HCT116 (cell line): ENCODE measurements around the gene BICD1. TPM values are rescaled to one million over a fixed set of nuclear protein-coding genes. Genes with fewer than 3 reads are reported as not detected.

Source experiments
- ATAC-seq: fragments of 200-7000 bp; cut with Tn5 transposase; 2 replicates; pipeline ENCODE4 v1.9.1; 2020; ENCODE audit warnings: mild to moderate bottlenecking, moderate library complexity
- BruUV-seq: library from RNA; stranded (reverse); fragments of 400-500 nt; replicated peaks from 2 replicates; lab custom pipeline; 2021; lab: Mats Ljungman, UMichigan
- CTCF ChIA-PET: fragments of 300-600 bp; sonication (Branson Sonifier 250); formaldehyde crosslinking; loops from one replicate; lab custom pipeline; 2021; ENCODE audit warnings: antibody characterized with exemption; lab: Charles Lee
- POLR2A ChIA-PET: fragments of 300-600, 350-600 bp; sonication (Branson Sonifier 250); formaldehyde crosslinking; loops from one replicate; lab custom pipeline; 2021; ENCODE audit warnings: antibody characterized with exemption; lab: Charles Lee
- RAD21 ChIA-PET, 2 experiments: fragments of 300-600 bp; sonication (Branson Sonifier 250); formaldehyde crosslinking; loops; one replicate each; lab custom pipeline; 2023; ENCODE audit warnings: low total read pairs in 2 of 2; ENCODE audit not compliant: uncharacterized antibody in 2 of 2, unreplicated experiment in 2 of 2, low non-redundant PET in 1 of 2; lab: Charles Lee
- DNase-seq: peaks from one replicate; pipeline ENCODE4 v3.0.0-alpha.2; 2010; ENCODE audit warnings: low read depth, low spot score
- H2AFZ ChIP-seq: fragments of 200-600 bp; shearing (Covaris generic), sonication (generic); 2 replicates; pipeline ENCODE4 v1.6.1; 2017; ENCODE audit warnings: low read depth, mixed run types, mixed read lengths, antibody characterized with exemption, low read length; ENCODE audit not compliant: poor library complexity, severe bottlenecking
- H3K27ac ChIP-seq: 2 replicates; pipeline ENCODE4 v1.5.1; 2012; ENCODE audit warnings: low read depth, low read length
- H3K27me3 ChIP-seq: fragments of 200-600 bp; sonication (generic); 2 replicates; pipeline ENCODE4 v1.6.1; 2016; ENCODE audit warnings: mixed run types, low read length, mixed read lengths; ENCODE audit not compliant: insufficient read depth
- H3K36me3 ChIP-seq, 2 experiments: fragments of 200-500 bp in 1 of 2; fragments of 200-600 bp in 1 of 2; sonication (Bioruptor generic) in 1 of 2; sonication (generic) in 1 of 2; 2 replicates each; pipeline versions ENCODE4 v1.5.1 to v1.6.1; 2014 to 2016; ENCODE audit warnings: low read length in 2 of 2, inconsistent platforms in 1 of 2, mixed read lengths in 1 of 2, mixed run types in 1 of 2; ENCODE audit not compliant: insufficient read depth in 2 of 2, control insufficient read depth in 1 of 2
- H3K4me1 ChIP-seq, 2 experiments: fragments of 200-600 bp in 1 of 2; sonication (generic) in 1 of 2; 2 replicates each; pipeline versions ENCODE4 v1.5.1 to v1.6.1; 2012 to 2017; ENCODE audit warnings: low read length in 2 of 2, inconsistent platforms in 1 of 2, mild to moderate bottlenecking in 1 of 2, mixed read lengths in 1 of 2, mixed run types in 1 of 2, moderate library complexity in 1 of 2; ENCODE audit not compliant: insufficient read depth in 2 of 2, control insufficient read depth in 1 of 2
- H3K4me2 ChIP-seq: fragments of 200-600 bp; sonication (generic); 2 replicates; pipeline ENCODE4 v1.6.1; 2017; ENCODE audit warnings: mixed run types, low read length, mixed read lengths
- H3K4me3 ChIP-seq, 2 experiments: fragments of 200-600 bp in 1 of 2; sonication (generic) in 1 of 2; replicated peaks in 1 of 2; 2 replicates each; pipeline ENCODE4 v1.5.1; 2011 to 2016; ENCODE audit warnings: low read length in 2 of 2, control low read depth in 1 of 2, low read depth in 1 of 2, mild to moderate bottlenecking in 1 of 2, mixed read lengths in 1 of 2, mixed run types in 1 of 2
- H3K79me2 ChIP-seq: fragments of 200-600 bp; sonication (generic); 2 replicates; pipeline ENCODE4 v1.6.1; 2017; ENCODE audit warnings: mild to moderate bottlenecking, mixed run types, low read length, moderate library complexity, mixed read lengths; ENCODE audit not compliant: insufficient read depth
- H3K9ac ChIP-seq: fragments of 200-600 bp; sonication (generic); 2 replicates; pipeline ENCODE4 v1.6.1; 2016; ENCODE audit warnings: low read length, mixed read lengths
- H3K9me2 ChIP-seq: fragments of 200-600 bp; sonication (generic), shearing (Covaris generic); 2 replicates; pipeline ENCODE4 v1.6.1; 2017; ENCODE audit warnings: mixed run types, mild to moderate bottlenecking, moderate library complexity; ENCODE audit not compliant: insufficient read depth
- H3K9me3 ChIP-seq, 2 experiments: fragments of 200-500 bp in 1 of 2; fragments of 200-600 bp in 1 of 2; sonication (Bioruptor generic) in 1 of 2; sonication (generic) in 1 of 2; 2 replicates each; pipeline ENCODE4 v1.6.1; 2014 to 2017; ENCODE audit warnings: low read length in 2 of 2, mixed read lengths in 2 of 2, inconsistent platforms in 1 of 2, low read depth in 1 of 2, mild to moderate bottlenecking in 1 of 2, mixed run types in 1 of 2, moderate library complexity in 1 of 2; ENCODE audit not compliant: control insufficient read depth in 1 of 2, insufficient read depth in 1 of 2
- H4K20me1 ChIP-seq: fragments of 200-600 bp; sonication (generic), shearing (Covaris generic); 2 replicates; pipeline ENCODE4 v1.6.1; 2017; ENCODE audit warnings: mixed run types, mild to moderate bottlenecking, moderate library complexity; ENCODE audit not compliant: insufficient read depth
- CTCF ChIP-seq, 3 experiments: fragments of 200-600 bp in 1 of 3; sonication (generic) in 1 of 3; IDR thresholded peaks in 2 of 3; conservative IDR thresholded peaks in 1 of 3; 2 replicates each; pipeline ENCODE4 v1.5.1; 2012 to 2017; ENCODE audit warnings: low read depth in 2 of 3, low read length in 2 of 3, antibody characterized with exemption in 1 of 3, borderline replicate concordance in 1 of 3, control low read depth in 1 of 3, mild to moderate bottlenecking in 1 of 3, mixed read lengths in 1 of 3, mixed run types in 1 of 3, moderate library complexity in 1 of 3; ENCODE audit not compliant: insufficient read depth in 1 of 3
- FOSL1 ChIP-seq: IDR thresholded peaks from 2 replicates; pipeline ENCODE4 v1.6.1; 2012; ENCODE audit warnings: low read depth
- MAX ChIP-seq: IDR thresholded peaks from 2 replicates; pipeline ENCODE4 v1.6.1; 2012
- POLR2AphosphoS5 ChIP-seq: IDR thresholded peaks from 2 replicates; pipeline ENCODE4 v1.6.1; 2011; ENCODE audit warnings: mild to moderate bottlenecking, low read depth, low read length, moderate library complexity
- RAD21 ChIP-seq: IDR thresholded peaks from 2 replicates; pipeline ENCODE4 v1.6.1; 2012; ENCODE audit warnings: low read depth, mild to moderate bottlenecking
- REST ChIP-seq: IDR thresholded peaks from 2 replicates; pipeline ENCODE4 v1.6.1; 2012; ENCODE audit warnings: low read depth
- intact Hi-C: fragments of 100-400 bp; cut with micrococcal nuclease; formaldehyde crosslinking; loops from 2 replicates; pipeline ENCODE4 v1.10.0; 2022
- total RNA-seq: library from RNA; stranded (reverse); gene quantifications from one replicate; pipeline ENCODE4 v1.2.1, GENCODE V29; 2021; ENCODE audit not compliant: unreplicated experiment

The BICD1 gene
- total RNA-seq, 1 experiment from 2014 or later, result 32.5 TPM

GRCh38 chr12:32402170-32402569 is 295.5 kb downstream of the BICD1 start:
- no peak overlapping the region for H3K4me3 ChIP-seq
- no peak for TF ChIP-seq REST
- TF ChIP-seq RAD21, result no peak
- TF ChIP-seq CTCF (IDR thresholded peaks at IDR 0.05 in 2 of 3, conservative IDR thresholded peaks at IDR 0.05 in 1 of 3; ENCODE audit: borderline replicate concordance in 1 of 3, insufficient read depth in 1 of 3, low read depth in 2 of 3, low read length in 2 of 3), result peak in 1 of 3 experiments; percentile 9; a peak in 1 of 6 replicates
- TF ChIP-seq MAX, result no peak
- TF ChIP-seq POLR2AphosphoS5, result no peak
- TF ChIP-seq FOSL1, result no peak
- RAD21 ChIA-PET, result interaction anchor here in 1 of 2 experiments (0.7 kb wide), 1 partner anchor 36 kb away, joined by 3 read pairs; no protein-coding TSS in a partner anchor
- no peak overlapping the region for H3K4me2 ChIP-seq
- H4K20me1 ChIP-seq, result no peaks in the 10 kb centered on the region
- no peak overlapping the region for H3K9ac ChIP-seq
- H3K9me2 ChIP-seq, result no peaks in the 10 kb centered on the region
- CTCF ChIA-PET, result no interaction called here
- POLR2A ChIA-PET, result interaction anchor here (0.6 kb wide), 1 partner anchor 41 kb away, joined by 3 read pairs; no protein-coding TSS in a partner anchor
- H3K9me3 ChIP-seq, result no peaks in the 10 kb centered on the region
- peaks cover 22% of the 10 kb centered on the region for H3K79me2 ChIP-seq
- no peak overlapping the region for H2AFZ ChIP-seq
- no peak for ATAC-seq
- H3K27ac ChIP-seq, result no peak overlapping the region
- intact Hi-C loops, result no loop called here
- no peak for DNase-seq
- no TSS peak for BruUV-seq
- no peaks in the 10 kb centered on the region for H3K36me3 ChIP-seq
- H3K4me1 ChIP-seq, result peaks cover 16 to 29% of the 10 kb centered on the region in 2 experiments
- no peaks in the 10 kb centered on the region for H3K27me3 ChIP-seq
